Measurements from ENCODE around the gene DEFB113. TPM values are rescaled to one million over a fixed set of nuclear protein-coding genes. Genes with fewer than 3 reads are reported as not detected.
"Not testable (repeated sequence)": the region's sequence is repeated elsewhere in the genome, so short reads cannot be mapped to it uniquely, and the experiment has no call there.

DEFB113 gene
- total RNA-seq (2014; rRNA removed; shearing (Covaris generic)), result not detected in 2 replicates

DNA sequence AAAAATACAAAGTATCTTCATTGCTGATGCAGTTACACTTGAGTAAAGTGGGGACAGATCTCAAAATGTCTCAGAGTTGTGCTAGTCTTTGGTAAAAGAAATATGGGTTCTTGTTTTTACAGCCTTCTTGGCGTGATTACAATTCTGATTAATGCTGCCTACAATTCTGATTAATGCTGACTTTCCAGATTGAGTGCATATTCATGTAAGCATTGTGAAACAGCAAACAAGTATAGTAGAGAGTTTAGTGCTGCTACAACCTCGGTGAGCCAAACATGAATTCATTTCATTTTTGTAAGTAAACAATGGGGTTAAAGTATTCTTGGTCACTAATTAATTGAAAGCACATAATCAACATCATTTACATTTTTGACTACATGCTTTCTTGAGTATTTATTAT, at the start of gene DEFB113:
Gene DEFB113, minus strand, starts transcription at position 21 of the 400 bp plus-strand sequence. Its CDS starts 0 bp downstream, at position 21.
- no peak for DNase-seq (ENCODE audit: low spot score)

DNA sequence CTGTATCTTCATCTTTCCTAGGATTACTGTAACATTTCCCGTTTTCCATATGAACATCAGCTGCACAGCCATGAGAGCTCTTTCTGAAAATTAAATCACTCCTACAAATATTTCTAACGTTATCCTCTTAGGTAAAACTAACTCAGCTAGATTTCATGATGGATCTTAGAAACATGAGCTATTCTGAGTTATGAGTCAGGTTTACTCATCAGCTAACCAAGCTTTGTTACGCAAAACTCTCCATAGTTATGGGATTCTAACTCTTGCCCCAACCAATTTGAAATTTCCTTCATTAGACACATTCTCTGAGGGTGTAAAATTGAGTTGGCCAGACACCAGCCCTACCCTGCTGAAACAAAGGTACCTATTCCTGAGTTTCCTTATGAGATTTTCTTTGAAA, 38.4 kb upstream of the DEFB113 start:
- DNase-seq (ENCODE audit: low spot score), result no peak

GRCh38 chr6:50003139-50003538, 33.7 kb upstream of the DEFB113 start:
- no peak for DNase-seq (ENCODE audit: low spot score)

- DNase-seq (ENCODE audit: low spot score), result no peak
Observed at GRCh38 chr6:49995278-49995677, 25.9 kb upstream of the DEFB113 start.

GRCh38 chr6:49988900-49989299, 19.5 kb upstream of the DEFB113 start:
- no peak for DNase-seq (ENCODE audit: low spot score)

- no peak for DNase-seq (ENCODE audit: low spot score)
Observed at GRCh38 chr6:49987749-49988148, 18.3 kb upstream of the DEFB113 start.

DNA sequence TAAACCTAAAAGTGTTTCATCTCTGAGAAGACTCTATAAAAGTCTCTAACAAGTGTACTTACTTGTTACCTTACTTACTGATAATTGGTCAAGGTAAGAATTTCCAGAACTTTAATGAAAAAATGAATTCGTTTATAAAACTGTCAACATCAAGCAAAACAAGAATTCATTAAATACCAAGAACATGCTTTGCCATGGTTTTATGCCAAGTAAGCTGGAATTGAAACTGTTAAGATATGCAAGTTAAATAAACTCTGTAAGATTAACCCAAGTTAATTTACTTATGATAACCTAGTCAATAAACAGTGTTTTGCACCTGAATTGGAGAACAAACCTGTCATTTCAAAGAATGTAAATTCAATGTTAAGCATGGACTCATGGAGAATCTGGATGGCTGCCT, 17.1 kb upstream of the DEFB113 start:
- no peak for DNase-seq (ENCODE audit: low spot score)

DNA sequence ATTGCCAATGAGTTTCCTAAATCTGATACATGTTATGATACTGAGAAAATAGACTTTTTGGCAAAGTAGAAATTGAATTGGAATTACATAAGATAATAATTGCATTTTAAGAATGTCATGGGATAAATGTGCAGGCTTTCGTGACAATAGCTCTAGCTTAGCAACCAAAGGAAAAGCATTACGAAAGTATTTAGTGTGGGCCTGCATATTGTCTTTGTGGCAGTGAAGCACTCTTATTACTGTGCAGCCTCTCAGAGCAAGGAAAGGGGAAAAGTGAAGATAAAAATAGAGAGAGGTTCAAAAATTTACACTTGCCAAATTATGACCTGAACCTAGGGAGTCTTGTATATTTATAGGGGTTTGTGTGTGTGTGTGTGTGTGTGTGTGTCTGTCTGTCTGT, 12.6 kb upstream of the DEFB113 start:
- DNase-seq (ENCODE audit: low spot score), result no peak

DNA sequence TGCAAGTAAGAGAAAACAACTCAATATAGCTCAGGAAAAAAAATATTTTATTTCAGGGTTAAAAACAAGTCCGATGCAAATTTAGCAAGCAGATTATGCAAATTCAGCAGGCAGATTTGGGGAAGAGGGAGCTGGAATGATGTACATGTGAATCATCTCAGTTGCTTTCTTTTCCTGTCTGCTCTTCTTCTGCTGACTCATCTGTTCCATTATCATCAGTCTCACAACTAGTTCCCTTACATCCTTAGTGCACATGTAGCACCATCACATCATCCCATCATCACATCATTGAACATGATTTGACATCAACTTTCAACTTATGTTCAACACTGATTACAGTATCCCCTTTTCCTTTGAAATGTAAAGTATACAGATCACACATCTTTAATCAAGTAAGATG, 11.5 kb upstream of the DEFB113 start:
- DNase-seq (ENCODE audit: low spot score), result no peak

- DNase-seq (ENCODE audit: low spot score), result no peak
Observed at GRCh38 chr6:49979584-49979983, 10.2 kb upstream of the DEFB113 start.

GRCh38 chr6:49978332-49979226, 9.2 kb upstream of the DEFB113 start:
- no peak for DNase-seq (ENCODE audit: low spot score)

GRCh38 chr6:49966823-49967222, 2.6 kb downstream of the DEFB113 start:
- no peak for DNase-seq (ENCODE audit: low spot score)

DNA sequence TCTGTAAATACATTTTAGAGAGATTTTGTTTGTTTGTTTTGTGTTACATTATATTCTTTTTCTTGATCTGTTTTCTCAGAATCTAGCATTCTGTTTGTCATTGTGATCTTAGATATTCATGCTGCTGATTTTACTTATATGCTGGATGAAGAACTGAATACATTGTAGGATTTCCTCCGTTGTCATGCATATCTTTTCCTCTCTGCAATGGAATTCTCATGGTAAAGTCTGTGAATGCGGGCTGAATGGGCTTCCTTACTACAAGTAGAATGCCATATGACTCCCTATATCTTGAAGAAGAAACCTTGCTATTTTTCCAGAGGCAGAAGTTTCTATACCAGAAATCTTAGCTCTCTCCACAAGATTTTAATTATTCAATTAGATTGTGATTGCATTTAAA, 3.1 kb downstream of the DEFB113 start:
- DNase-seq (ENCODE audit: low spot score), result no peak

DNA sequence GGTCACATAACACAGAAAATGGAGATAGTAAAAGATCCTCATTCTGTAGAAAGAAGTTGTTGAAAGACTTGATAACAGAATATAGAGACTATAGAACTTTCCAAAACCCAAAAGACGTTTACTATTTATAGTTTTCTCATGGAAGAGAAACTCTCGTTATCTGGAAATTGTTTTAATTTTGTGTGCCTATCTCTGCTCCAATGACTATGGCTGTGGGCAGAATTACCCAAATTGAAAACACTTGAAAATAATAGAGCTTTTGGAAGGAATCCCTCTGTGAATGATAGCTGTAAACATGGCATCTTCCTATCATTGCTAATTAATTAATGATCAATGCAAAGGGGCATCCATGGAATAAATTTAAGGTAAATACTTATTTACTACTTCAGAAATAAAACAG, 5.4 kb downstream of the DEFB113 start, which contains the start of gene DEFB114:
Gene DEFB114, minus strand, starts transcription at position 101 of the 400 bp plus-strand sequence. Its CDS starts 59 bp downstream, at position 42.
- no peak for DNase-seq (ENCODE audit: low spot score)

DNA sequence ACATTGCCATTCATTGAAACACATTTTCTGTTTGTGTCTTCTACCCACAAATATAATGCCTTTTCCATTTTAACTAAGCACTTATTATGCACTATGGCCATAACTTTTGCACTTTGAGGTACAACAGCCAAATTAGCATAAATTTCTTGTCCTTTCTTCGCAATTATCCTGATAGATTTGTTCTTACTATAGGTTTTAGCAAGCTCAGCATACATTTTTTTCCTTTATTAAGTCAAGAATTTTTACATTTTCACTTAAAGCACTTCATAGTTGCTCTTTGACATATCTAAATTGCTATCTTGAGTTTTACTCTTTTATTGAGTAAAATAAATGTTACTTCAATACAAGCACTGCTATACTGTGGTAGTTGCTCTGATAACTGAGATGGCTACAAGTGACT, 11.2 kb downstream of the DEFB113 start:
- DNase-seq (ENCODE audit: low spot score), result no peak

- DNase-seq (ENCODE audit: low spot score), result no peak
Observed at GRCh38 chr6:49955847-49956246, 13.6 kb downstream of the DEFB113 start.

DNA sequence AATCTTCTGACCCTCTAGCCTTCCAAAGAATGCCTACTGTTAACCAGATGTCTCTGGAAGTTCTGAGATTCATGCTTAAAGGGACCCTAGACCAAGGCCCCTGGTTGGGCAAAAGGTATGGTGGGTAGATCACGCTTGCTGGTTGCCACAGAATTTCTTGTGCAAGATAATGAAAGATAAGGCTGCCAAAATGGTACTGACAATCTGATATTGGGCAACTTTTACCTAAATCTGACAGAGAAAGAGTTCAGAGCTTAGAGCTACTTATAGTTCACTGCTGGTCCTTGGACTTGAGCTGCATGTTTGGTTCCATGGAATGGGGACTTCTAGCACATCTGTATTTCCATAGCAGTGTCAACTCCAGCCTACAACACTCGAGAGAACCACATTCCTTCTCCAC, 17.5 kb downstream of the DEFB113 start:
- no peak for DNase-seq (ENCODE audit: low spot score)

- no peak for DNase-seq (ENCODE audit: low spot score)
Observed at GRCh38 chr6:49950415-49950751, 19.0 kb downstream of the DEFB113 start.

DNA sequence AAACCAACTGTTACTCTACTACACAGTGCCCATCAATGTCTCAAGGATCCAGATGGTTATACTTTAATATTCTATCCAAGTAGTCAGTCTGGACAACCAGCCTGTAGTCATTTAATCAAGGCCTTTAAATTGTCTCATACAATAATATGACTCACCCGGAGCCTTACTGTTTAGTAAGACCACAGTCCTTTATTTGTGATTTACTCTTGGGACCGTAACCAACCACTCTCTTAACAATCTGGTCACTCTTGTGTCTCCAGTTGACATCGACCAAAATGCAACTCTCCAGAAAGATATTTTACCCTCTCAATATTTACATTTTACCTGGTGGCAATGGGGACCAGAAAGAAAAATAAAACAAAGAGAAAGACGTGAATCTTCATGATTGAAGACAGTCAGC, 20.4 kb downstream of the DEFB113 start:
- no peak for DNase-seq (ENCODE audit: low spot score)

DNA sequence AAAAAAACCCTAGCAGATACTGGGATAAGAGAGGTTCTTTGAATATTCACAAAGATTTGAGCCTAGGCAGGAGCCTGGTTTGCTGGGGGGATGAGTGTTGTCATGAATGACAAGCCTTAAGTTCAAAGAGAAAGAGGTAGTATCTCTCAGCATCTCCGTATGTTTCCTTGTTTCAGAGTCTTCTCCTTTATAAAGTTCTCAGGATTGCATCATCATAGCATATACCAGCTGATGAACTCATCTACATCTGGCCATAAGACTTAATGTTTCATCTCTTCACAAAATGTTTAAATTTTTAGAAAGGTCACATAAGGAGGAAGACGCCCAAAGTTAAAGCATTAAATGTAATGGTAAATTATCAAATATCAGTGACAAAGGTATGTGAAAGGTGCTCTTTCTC, 22.6 kb downstream of the DEFB113 start:
- DNase-seq (ENCODE audit: low spot score), result no peak

DNA sequence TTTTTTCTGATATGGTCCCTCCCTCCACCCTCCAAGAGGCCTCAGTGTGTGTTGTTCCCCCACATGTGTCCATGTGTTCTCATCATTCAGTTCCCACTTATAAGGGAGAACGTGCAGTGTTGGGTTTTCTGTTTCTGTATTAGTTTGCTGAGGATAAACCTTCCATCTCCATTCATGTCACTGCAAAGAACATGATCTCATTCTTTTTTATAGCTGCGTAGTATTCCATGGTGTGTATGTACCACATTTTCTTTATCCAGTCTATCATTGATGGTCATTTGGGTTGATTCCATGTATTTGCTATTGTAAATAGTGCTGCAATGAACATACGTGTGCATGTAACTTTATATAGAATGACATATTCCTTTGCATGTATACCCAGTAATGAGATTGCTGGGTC, 25.4 kb downstream of the DEFB113 start:
- not testable (repeated sequence) for DNase-seq (ENCODE audit: low spot score)

DNA sequence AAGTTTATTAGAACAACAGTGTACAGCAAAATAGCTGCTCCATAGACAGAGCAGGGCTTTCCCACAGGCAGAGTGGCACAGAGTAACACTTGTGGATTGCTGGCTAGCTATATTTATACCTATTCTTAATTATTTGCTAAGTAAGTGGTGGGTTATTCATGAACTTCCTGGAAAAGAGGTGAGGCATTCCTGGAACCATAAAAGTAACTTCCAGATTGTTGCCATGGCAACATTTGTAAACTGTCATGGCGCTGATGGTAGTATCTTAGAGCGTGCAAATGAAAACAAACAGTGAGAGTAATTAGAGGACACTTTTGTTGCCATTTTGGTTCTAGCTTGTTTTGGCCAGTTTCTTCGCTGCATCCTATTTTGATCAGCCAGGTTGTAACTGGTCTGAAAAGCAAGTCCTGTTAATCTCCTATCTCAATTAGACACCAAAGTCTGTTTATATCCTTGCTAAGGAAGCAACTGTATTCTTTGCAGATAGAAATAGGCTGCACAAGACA, 29.4 kb downstream of the DEFB113 start:
- DNase-seq (ENCODE audit: low spot score), result peak; percentile 9

DNA sequence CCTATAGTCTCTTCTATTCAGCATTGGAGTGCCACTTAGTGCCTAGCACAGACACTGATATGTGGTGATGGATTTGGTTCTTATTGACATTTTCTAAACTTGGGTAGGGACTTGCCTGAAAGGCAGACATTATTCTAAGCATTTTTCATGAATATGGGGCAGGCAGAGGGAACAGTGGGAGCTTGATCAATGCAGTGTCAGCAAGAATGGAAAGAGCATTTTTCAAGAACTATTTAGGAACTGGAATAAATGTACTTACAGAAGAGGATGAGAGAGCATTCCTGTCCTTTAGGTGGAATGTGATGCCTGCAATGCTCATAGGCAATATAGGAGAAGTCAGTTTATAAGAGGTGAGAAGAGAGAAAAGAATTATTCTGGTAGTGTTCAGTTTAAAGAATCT, 31.6 kb downstream of the DEFB113 start:
- no peak for DNase-seq (ENCODE audit: low spot score)

All from HT-29 (cell line).